ENCODE data around the gene ZNF611.
"Not testable (repeated sequence)": the region's sequence is repeated elsewhere in the genome, so short reads cannot be mapped to it uniquely, and the experiment has no call there.

DNA sequence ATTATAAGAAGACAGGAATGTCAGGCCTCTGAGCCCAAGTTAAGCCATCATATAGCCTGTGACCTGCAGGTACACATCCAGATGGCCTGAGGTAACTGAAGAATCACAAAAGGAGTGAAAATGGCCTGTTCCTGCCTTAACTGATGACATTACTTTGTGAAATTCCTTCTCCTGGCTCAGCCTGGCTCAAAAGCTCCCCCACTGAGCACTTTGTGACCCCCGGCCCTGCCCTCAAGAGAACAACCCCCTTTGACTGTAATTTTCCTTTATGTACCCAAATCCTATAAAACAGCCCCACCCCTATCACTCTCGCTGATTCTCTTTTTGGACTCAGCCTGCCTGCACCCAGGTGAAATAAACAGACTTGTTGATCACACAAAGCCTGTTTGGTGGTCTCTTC is 21.6 kb upstream of the ZNF611 start:
- not testable (repeated sequence) for TF ChIP-seq CTCF (IDR thresholded peaks at IDR 0.05; ENCODE audit: low read depth, low read length, missing input control); YY1 (IDR thresholded peaks at IDR 0.05); REST (IDR thresholded peaks at IDR 0.05); JUND (IDR thresholded peaks at IDR 0.05); ATF3 (IDR thresholded peaks at IDR 0.05); HNF4A (conservative IDR thresholded peaks at IDR 0.05); SP1 (IDR thresholded peaks at IDR 0.05); HNF4G (IDR thresholded peaks at IDR 0.05); RXRA (IDR thresholded peaks at IDR 0.05); TAF1 (conservative IDR thresholded peaks at IDR 0.05); RAD21 (IDR thresholded peaks at IDR 0.05)
- TF ChIP-seq, protein P1, sequence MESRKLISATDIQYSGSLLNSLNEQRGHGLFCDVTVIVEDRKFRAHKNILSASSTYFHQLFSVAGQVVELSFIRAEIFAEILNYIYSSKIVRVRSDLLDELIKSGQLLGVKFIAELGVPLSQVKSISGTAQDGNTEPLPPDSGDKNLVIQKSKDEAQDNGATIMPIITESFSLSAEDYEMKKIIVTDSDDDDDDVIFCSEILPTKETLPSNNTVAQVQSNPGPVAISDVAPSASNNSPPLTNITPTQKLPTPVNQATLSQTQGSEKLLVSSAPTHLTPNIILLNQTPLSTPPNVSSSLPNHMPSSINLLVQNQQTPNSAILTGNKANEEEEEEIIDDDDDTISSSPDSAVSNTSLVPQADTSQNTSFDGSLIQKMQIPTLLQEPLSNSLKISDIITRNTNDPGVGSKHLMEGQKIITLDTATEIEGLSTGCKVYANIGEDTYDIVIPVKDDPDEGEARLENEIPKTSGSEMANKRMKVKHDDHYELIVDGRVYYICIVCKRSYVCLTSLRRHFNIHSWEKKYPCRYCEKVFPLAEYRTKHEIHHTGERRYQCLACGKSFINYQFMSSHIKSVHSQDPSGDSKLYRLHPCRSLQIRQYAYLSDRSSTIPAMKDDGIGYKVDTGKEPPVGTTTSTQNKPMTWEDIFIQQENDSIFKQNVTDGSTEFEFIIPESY (IDR thresholded peaks at IDR 0.05) = not testable (repeated sequence)
- TF ChIP-seq, protein P2, sequence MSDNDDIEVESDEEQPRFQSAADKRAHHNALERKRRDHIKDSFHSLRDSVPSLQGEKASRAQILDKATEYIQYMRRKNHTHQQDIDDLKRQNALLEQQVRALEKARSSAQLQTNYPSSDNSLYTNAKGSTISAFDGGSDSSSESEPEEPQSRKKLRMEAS (IDR thresholded peaks at IDR 0.05) = not testable (repeated sequence)
